GM19099 (cell line): ENCODE data around the gene HIRIP3.

Experiments used
- POLR2A ChIP-seq: IDR thresholded peaks from 3 replicates; pipeline ENCODE4 v1.6.1; 2011; ENCODE audit warnings: low read depth; ENCODE audit not compliant: insufficient read length; ENCODE audit errors: extremely low read depth

The HIRIP3 gene

DNA sequence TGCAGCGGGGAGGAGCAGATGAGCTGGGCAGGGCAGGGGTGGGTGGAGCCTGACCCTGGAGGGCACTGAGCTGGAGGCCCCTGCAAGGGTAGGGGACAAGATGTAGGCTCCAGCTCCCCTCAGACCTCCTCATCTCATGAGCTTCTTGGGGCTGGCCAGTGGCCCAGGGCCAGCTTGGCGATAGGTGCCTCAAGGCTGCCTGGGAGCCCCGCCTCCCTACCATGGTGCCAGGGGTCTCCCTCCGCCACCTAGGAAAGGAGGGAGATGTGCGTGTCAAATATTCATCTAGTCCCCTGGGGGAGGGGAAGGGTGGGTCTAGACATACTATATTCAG lies 3.9 kb downstream of the HIRIP3 start:
- no peak for TF ChIP-seq POLR2A

GRCh38 chr16:29990883-29991570 lies 4.4 kb downstream of the HIRIP3 start:
- no peak for TF ChIP-seq POLR2A

DNA sequence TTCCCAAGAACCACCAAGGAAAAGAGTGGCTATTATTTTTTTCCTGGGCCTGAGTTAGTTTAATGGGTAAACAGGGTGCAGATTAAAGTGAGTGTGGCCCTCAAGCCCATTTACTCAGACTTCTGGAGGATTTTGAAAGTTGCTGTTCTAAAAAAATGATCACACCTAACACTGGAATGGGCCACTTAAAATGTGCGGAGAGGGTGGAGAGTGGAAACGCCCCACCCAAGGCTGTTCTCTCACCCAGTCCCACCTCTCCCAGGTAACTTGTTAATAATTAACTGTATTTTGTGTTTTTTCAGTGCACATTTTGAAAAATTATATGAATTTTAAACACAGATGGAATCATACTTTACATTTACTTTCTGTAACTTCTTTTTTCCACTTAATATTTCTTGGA lies 5.4 kb downstream of the HIRIP3 start:
- no peak for TF ChIP-seq POLR2A

- TF ChIP-seq POLR2A, result no peak
Measured at GRCh38 chr16:29989111-29989858, 6.1 kb downstream of the HIRIP3 start.

DNA sequence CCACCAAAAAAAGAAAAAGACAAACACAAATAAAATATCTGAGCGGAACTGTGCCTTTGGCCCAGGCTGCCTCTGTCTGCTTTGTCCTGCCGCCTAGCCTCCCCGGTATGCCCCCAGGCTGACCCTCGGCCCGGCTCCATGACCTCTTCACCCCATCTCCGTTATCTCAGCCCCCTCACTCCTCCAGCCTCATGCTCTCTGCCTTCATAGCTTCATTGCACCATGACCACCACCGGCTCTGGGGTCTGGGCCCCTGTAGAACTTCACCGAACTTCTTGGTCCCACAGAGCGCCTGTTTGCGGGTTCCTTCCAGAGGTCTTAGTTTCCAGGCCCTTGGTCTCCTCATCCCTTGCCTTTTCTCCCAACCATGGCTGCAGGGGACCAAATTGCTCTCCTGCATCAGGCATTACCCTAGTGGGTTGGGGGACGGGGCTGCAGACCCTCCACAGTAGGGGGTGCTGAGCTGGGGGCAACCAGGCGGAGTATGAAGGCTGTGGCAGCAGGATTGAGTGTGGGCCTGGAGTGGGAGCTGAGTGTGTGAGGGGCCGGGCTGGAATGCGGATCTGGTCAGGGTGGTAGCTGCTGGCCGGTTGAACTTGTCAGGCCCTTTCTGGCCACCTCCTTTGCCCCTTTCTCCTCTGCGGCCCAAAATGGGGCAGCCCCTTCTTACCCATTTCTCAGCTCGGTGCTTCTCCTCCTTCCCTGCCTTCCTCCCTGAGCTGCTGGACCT lies 6.9 kb downstream of the HIRIP3 start:
- TF ChIP-seq POLR2A, result no peak

GRCh38 chr16:29987371-29988085 lies 7.9 kb downstream of the HIRIP3 start:
- no peak for TF ChIP-seq POLR2A

DNA sequence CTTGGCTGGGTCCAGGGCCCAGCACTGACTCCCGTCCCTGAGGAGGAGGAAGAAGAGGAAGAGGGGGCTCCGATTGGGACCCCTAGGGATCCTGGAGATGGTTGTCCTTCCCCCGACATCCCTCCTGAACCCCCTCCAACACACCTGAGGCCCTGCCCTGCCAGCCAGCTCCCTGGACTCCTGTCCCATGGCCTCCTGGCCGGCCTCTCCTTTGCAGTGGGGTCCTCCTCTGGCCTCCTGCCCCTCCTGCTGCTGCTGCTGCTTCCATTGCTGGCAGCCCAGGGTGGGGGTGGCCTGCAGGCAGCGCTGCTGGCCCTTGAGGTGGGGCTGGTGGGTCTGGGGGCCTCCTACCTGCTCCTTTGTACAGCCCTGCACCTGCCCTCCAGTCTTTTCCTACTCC lies 8.5 kb downstream of the HIRIP3 start:
- no peak for TF ChIP-seq POLR2A

GRCh38 chr16:29986231-29986630 lies 9.2 kb downstream of the HIRIP3 start:
- no peak for TF ChIP-seq POLR2A

- TF ChIP-seq POLR2A, result no peak
Measured at GRCh38 chr16:29985271-29985811, 10.1 kb downstream of the HIRIP3 start.

DNA sequence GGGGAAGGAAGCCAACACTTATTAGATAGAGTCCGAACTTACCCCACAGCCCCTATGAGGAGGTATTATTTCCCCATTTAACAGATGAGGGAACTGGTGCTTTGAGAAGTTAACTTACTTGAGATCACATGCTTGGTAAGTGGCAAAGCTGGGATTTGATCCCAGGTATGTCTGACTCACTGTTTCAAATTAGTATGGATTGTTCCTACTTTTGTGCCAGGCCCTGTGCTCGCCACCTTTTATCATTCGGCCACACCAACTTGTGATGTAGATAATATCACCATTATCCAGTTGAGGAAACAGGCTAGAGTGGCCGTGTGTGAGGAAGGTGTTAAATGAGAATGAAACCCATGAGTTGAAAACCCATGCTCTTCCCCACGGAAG lies 10.7 kb downstream of the HIRIP3 start:
- no peak for TF ChIP-seq POLR2A

- no peak for TF ChIP-seq POLR2A
Measured at GRCh38 chr16:29984137-29984763, 11.2 kb downstream of the HIRIP3 start.

GRCh38 chr16:29983420-29984136 lies 11.8 kb downstream of the HIRIP3 start:
- no peak for TF ChIP-seq POLR2A

DNA sequence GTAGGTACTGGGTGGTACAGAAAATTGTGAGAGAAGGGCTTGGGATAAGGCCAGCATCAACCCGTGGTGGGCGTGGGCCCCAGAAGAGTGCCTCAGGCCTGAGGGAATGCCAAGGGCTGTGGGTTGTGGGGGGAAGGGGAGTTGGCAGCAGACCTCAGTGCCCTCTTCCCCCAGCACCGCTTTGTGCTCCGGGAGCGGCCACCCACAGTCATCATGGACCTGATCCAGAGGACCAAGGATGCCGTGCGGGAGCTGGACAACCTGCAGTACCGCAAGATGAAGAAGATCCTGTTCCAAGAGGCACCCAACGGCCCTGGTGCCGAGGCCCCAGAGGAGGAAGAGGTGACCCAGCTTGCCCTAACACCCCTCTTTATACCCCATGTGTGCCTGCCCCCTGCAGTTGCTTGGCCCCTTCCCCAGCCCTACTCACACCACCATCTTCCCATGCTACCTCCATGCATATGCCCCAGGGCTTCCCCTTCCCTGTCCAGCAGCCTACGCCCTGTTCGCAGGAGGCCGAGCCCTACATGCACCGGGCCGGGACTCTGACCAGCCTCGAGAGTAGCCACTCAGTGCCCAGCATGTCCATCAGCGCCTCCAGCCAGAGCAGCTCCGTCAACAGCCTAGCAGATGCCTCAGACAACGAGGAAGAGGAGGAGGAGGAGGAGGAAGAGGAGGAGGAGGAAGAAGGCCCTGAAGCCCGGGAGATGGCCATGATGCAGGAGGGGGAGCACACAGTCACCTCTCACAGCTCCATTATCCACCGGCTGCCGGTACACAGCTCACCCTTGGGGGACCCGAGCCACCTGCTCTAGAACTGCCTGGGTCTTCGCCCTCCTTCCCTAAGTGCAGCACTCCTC lies 12.6 kb downstream of the HIRIP3 start:
- no peak for TF ChIP-seq POLR2A

DNA sequence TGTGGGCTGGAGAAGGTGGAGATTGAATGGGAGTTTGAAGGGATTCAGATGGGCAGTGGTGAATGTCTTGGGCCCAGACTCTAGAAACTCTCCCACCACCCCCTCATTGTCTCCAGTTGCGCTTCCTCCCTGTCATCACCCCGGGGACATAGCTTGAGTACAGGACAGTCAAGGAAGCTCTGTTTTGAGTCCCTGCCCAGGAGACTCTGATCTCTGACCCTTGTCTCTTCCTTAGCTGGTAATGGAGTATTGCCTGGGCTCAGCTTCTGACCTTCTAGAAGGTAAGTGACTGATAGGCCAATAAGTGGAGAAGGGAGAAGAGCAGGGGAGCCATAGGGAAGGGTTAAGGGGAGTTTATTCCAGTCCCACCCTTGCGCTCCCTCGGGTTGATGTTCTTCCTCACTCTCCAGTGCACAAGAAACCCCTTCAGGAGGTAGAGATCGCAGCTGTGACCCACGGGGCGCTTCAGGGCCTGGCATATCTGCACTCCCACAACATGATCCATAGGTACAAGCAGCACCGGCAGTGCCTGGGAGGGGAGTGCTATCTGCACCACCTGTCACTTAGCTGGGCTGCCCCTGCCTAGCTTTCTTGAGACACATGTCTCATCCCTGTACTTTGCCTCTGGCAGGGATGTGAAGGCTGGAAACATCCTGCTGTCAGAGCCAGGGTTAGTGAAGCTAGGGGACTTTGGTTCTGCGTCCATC lies 16.7 kb downstream of the HIRIP3 start:
- TF ChIP-seq POLR2A, result no peak
